RKO (cell line): Measurements from ENCODE around the gene DLG2.
A peak's percentile ranks its signal among the peaks of the same experiment; 100 is the strongest.

Experiments
- DNase-seq: peaks from one replicate; pipeline ENCODE4 v3.0.0-alpha.2; 2016; ENCODE audit warnings: low spot score

DLG2 gene

GRCh38 chr11:84763931-84764330 lies 863.2 kb downstream of the DLG2 start:
- no peak for DNase-seq

- DNase-seq: no peak
Observed at GRCh38 chr11:84757711-84758110, 869.4 kb downstream of the DLG2 start.

DNA sequence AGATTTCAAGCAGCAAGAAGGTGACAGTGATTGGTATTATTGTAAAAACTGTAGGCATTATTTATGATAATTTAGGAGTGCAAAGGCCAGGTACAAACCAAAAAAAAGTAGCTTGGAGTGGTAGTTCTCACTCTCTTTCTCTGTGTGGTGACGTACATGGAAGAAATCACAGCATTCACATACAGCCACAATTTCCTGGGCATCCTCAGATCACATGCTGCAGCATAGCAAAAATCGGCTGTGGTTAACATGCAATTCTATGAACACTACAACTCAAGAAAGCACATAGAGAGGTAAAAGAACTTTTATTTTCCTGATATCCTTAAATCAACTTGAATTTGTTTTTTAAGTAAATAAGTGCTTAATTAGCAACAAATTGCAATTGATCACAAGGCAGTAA lies 875.8 kb downstream of the DLG2 start:
- DNase-seq: no peak

GRCh38 chr11:84747871-84748270 lies 879.3 kb downstream of the DLG2 start:
- no peak for DNase-seq

DNA sequence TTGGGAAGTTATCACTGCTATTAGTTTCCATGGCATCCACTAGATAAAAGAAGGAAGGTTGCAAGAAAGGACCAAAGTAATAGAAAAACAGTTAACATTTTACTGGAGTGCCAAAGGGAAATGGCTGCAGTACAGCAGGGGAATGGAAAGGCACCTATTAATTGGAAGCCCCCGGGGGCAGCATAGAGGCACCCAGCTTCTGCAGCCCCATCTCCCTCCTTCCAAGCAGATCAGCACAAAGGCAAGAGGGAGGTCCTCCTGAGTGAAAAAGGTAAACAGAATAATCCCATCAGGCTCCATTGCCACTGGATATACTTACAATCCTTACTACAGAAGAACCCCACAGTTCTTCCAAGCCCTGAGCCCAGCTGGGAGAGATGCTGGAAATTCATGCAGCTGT lies 887.1 kb downstream of the DLG2 start:
- no peak for DNase-seq

DNA sequence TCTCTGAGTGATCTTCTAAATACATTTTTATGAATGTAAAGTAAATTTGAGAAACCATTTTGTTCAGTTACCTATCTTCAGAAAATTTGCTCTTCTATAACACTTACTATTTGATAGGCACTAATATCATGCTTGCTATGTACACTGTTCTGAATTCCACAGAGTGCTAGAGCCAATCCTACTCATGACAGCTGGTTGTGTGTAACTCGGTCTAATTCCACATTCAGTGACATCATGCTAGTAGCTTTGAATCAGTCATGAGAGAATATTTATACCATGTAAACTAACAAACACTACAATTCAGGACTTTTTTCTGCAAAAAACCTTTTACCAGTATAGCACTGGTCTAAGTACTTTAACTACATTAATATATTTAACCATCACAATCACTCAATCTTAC lies 902.9 kb downstream of the DLG2 start:
- no peak for DNase-seq

DNA sequence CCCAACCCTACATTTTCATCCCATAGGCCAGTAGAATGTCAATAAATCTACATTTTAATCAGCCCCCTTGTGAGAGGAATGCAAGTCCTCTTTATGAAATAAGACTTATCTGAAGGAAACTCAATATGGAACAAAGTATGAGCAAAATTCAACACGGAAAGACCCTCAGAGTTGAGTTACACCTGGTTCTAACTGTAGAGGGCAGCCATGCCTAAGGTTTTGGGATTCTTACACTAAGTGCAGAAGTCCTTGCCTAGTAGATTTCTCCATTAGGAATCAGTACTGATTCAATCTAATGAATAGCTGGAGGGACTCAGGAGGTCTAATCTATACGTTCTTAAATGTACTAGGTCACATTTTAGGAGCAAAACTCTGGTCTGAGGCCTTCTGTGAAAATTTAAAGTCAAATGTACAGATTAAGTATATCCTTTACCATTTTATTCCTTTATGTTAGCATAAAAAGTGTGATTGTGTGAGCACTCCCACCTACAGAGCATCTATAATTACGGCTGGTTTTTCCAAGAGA lies 904.5 kb downstream of the DLG2 start:
- DNase-seq: no peak

DNA sequence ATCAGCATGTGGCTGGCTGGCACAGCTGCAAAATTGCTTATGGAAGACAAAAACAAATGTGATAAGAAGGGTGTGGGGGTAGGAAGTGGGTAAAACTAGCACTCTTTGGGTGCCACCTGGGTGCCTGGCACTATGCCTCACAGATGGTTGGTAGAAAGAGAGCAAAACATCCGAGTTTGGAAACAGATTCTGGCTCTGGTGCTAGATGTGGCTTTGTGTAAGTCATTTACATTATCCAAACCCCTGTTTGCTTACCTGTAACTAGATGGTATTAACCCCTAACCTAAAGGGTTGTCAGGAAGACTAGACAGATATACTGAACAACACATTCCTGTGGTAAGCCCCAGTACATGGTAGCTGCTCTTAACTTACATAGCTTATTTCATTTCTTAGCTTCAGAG lies 905.6 kb downstream of the DLG2 start:
- no peak for DNase-seq

DNA sequence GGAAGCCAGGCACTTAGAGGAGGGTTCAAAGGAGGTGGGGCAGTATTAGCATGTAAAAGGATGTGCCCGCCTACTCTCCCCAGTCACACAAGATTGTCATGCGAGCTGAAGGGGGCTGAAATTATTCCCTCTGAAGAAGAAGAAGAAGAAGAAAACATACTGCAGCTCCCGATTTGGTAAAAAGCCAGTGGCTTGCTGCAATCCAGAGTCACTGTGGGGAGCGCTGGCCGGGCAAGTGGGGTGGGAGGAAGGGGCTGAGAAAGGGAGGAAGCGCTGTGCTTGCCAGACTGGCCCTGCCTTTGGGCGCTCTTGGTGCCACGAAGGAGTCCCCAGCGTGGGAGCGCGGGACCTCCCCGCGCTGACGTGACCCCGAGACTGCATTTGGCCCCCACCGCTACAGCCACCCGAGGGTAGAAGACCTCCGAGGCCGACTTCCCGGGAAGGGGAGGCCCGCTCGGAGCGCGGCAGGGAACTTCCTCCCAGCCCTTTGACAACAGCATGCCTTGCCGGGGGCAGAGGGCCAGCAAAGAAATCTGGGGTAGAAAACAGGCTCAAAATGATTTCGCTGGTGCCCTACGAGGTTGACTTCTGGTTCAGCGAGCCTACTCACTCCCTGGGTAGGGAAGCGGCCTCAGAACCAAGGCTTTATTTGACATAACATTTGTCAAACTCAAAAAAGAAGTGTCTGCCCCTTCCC lies 906.3 kb downstream of the DLG2 start:
- DNase-seq: no peak

DNA sequence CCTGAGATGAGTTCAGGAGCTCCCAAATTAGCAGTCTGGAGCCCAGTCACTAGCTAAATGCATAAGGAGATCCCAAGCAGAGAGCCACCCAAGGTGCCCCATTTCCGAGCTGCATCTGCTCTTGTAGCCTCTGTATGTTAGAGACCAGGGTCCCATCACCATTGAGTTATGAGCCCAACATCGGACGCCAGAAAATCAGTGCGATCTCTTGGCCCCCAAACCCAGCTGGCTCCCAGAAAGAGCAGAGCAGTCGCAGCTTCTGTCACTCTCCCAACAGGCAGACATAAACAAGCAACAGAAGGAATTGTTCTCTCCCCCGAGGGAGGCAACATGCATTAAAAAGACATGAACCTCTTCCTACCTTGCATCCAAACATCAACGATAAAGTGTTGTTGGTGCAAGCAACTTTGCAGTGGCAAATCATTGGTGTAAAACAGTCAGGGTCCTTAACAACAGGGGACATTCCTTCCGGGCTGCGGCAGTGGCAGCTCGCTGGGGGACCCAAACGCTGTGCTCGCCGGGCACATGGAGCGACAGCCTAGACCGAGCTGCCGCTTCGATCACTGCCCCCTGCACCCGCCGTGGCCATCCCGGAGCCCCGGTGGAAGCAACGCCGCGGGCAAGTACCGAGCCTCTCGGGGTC lies 907.1 kb downstream of the DLG2 start:
- no peak for DNase-seq

DNA sequence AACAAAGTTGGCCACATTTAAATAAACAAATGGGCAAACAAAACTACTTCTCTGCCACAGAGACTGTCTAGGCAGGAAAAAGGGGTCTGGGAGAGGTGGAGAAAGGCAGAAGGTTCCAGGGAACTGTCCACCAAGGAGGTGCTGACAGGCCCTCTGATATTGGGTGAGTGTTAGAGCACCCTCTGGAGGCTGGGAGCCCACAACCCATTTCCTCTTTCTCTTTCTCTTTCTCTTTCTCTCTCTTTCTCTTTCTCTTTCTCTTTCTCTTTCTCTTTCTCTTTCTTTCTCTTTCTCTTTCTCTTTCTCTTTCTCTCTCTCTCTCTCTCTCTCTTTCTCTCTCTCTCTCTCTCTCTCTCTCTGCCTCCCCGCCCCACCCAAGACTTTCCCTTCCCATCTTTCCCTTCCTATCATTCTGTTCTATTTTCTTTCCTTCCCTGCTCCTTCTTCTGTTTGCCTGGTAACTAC lies 912.8 kb downstream of the DLG2 start:
- peak; percentile 71 for DNase-seq

- no peak for DNase-seq
Observed at GRCh38 chr11:84691830-84692229, 935.3 kb downstream of the DLG2 start.

- no peak for DNase-seq
Observed at GRCh38 chr11:84687433-84687832, 939.7 kb downstream of the DLG2 start.

DNA sequence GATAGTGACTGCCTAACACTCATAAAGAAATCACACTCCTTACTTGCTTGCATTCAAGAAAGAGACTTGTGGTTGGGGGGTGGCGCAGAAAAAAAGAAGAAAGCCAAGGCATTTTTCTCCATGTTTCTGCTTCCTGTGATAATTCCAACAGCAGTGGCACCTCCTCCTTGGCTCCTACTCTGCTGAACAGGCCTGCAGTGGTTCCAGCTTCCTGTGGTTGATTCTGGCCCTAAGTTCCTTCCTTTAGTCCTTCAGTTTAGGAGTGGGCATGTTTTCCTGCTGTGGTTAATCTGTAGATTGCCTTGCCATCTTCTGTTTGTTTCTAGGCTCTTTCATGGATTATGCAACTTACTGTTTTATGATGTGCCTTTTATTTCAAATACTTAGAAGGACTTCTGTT lies 940.4 kb downstream of the DLG2 start:
- no peak for DNase-seq

GRCh38 chr11:84685976-84686375 lies 941.2 kb downstream of the DLG2 start:
- no peak for DNase-seq

- DNase-seq: no peak
Observed at GRCh38 chr11:84685149-84685548, 942.0 kb downstream of the DLG2 start.

DNA sequence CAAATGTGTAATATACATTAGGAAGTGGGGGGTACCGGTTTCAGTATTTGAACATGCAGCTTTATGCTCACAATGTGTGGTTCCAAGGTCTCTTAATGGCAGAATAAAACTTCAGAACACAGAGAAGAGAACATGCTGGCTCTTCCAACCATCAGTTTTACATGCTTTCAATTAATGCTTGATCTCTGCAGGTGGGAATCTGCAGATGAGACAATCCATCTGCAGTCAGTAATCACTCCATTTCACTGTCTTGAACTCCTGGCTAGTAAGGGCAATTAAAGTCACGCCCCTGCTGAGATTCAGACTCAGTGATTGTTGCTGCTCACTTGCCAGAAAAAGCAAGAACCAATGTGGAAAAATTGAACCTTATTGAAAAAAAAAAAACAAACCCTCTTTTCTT lies 945.7 kb downstream of the DLG2 start:
- no peak for DNase-seq

DNA sequence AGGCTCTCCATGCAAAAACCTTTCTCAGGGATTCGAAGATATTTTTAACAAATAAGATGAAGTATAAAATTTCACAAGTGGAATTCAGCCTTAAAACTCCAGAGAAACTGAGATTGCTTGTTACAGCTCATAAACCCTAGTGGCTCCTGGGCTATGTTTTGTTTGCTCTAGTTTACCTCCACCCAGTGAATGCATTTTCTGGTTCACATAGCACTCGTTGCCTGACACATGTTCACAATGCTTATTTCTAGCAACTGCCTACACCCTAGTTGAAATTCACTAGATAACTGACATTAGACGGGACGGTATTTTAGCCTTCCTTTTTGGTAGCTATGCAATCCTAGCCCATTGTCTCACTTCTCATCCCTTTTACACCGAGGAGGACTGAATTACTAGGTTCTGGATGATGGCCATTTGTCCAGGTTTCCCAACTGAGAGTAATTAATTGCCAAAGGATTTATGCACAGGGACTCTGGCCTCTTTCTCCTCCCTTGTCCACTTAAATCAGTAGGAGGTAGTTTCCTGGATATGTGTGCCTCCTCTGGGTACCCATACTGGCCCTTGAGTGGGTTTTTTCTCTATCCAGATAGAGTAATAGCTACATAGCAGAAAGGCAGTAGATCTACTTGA lies 951.6 kb downstream of the DLG2 start:
- DNase-seq: no peak

GRCh38 chr11:84673753-84674152 lies 953.4 kb downstream of the DLG2 start:
- DNase-seq: no peak

- no peak for DNase-seq
Observed at GRCh38 chr11:84671325-84671999, 955.7 kb downstream of the DLG2 start.

- DNase-seq: no peak
Observed at GRCh38 chr11:84663731-84664130, 963.4 kb downstream of the DLG2 start.

DNA sequence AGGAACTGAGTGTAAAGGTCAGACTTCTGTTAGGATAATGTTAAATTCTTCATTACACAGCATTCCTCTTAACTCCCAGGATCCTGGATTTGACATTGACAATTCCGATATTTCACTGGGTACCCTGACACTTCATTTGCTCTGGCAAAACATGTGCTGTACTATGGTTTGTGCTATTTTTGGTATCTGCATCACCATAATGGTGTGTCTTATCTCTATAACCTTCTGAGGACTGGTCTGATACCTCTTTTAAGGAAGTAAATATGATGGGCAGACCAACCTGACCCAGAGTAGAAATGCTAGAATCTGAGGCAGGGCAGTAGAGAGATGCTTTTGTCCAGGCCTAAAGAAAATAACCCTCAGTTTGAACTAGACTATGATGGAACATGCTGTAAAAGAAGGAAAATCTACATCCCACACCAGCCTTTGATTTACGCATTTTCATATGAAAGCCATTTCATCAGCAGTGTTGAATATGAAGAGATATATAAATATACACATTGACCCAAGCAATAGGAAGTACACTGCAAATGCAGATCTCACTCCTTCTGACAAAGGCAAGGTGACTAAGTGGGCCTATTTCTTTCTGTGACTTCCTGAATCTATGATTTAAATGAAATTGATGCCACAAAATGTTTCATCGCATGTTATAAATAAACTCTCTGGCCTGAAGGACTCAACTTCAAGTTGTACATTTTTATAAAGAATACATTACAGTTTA lies 966.7 kb downstream of the DLG2 start:
- DNase-seq: no peak
